H9 (cell line): ENCODE data around the gene FAM83F. TPM values are rescaled to one million over a fixed set of nuclear protein-coding genes. Genes with fewer than 3 reads are reported as not detected.

ENCODE experiments used
- DNase-seq: peaks from one replicate; pipeline ENCODE4 v3.0.0-alpha.2; 2017
- H2AFZ ChIP-seq: one replicate; pipeline ENCODE4 v1.6.1; 2013; ENCODE audit warnings: mild to moderate bottlenecking, low read length, control low read depth, moderate library complexity
- H2AK5ac ChIP-seq: 2 replicates; pipeline ENCODE4 v1.6.1; 2013; ENCODE audit warnings: low read length, control low read depth, mixed read lengths; ENCODE audit not compliant: insufficient read length
- H2BK120ac ChIP-seq: one replicate; pipeline ENCODE4 v1.6.1; 2013; ENCODE audit warnings: low read depth, mild to moderate bottlenecking, low read length, control low read depth, inconsistent platforms; ENCODE audit not compliant: poor library complexity, severe bottlenecking
- H2BK12ac ChIP-seq: 2 replicates; pipeline ENCODE4 v1.6.1; 2013; ENCODE audit warnings: low read length, control low read depth, mixed read lengths, low read depth; ENCODE audit not compliant: insufficient read length
- H2BK15ac ChIP-seq: 2 replicates; pipeline ENCODE4 v1.6.1; 2013; ENCODE audit warnings: low read depth, low read length, control low read depth
- H2BK20ac ChIP-seq: one replicate; pipeline ENCODE4 v1.6.1; 2013; ENCODE audit warnings: low read depth, mild to moderate bottlenecking, low read length, control low read depth, inconsistent platforms; ENCODE audit not compliant: poor library complexity, severe bottlenecking
- H2BK5ac ChIP-seq: 2 replicates; pipeline ENCODE4 v1.6.1; 2013; ENCODE audit warnings: low read length, control low read depth, mixed read lengths; ENCODE audit not compliant: insufficient read length
- H3K14ac ChIP-seq: 2 replicates; pipeline ENCODE4 v1.6.1; 2013; ENCODE audit warnings: low read length, control low read depth; ENCODE audit not compliant: insufficient read depth
- H3K18ac ChIP-seq: 2 replicates; pipeline ENCODE4 v1.6.1; 2013; ENCODE audit warnings: low read depth, mild to moderate bottlenecking, mixed read lengths, low read length, control low read depth; ENCODE audit not compliant: insufficient read length
- H3K23ac ChIP-seq: 2 replicates; pipeline ENCODE4 v1.6.1; 2013; ENCODE audit warnings: low read length, control low read depth, mixed read lengths, low read depth; ENCODE audit not compliant: insufficient read length
- H3K23me2 ChIP-seq: 2 replicates; pipeline ENCODE4 v1.6.1; 2013; ENCODE audit warnings: low read depth, mild to moderate bottlenecking, mixed read lengths, low read length, control low read depth; ENCODE audit not compliant: insufficient read length, poor library complexity, severe bottlenecking
- H3K27ac ChIP-seq: 2 replicates; pipeline ENCODE4 v1.5.1; 2013; ENCODE audit warnings: low read length, control low read depth, mixed read lengths, low read depth; ENCODE audit not compliant: insufficient read length
- H3K27me3 ChIP-seq: 2 replicates; pipeline ENCODE4 v1.6.1; 2013; ENCODE audit warnings: low read length, control low read depth, inconsistent platforms; ENCODE audit not compliant: insufficient read depth
- H3K4ac ChIP-seq: 2 replicates; pipeline ENCODE4 v1.6.1; 2013; ENCODE audit warnings: low read depth, mild to moderate bottlenecking, control low read depth, inconsistent platforms, low read length, moderate library complexity
- H3K4me1 ChIP-seq: 2 replicates; pipeline ENCODE4 v1.6.1; 2013; ENCODE audit warnings: low read length, control low read depth, inconsistent platforms; ENCODE audit not compliant: insufficient read depth
- H3K4me2 ChIP-seq: 2 replicates; pipeline ENCODE4 v1.6.1; 2013; ENCODE audit warnings: low read length, control low read depth, mixed read lengths; ENCODE audit not compliant: insufficient read length, insufficient read depth
- H3K56ac ChIP-seq: 2 replicates; pipeline ENCODE4 v1.6.1; 2013; ENCODE audit warnings: low read depth, mild to moderate bottlenecking, mixed read lengths, low read length, control low read depth; ENCODE audit not compliant: insufficient read length
- H3K79me1 ChIP-seq: 2 replicates; pipeline ENCODE4 v1.6.1; 2013; ENCODE audit warnings: low read depth, mild to moderate bottlenecking, moderate library complexity, low read length, control low read depth, inconsistent platforms; ENCODE audit not compliant: insufficient read depth, poor library complexity, severe bottlenecking
- H3K79me2 ChIP-seq: 2 replicates; pipeline ENCODE4 v1.6.1; 2013; ENCODE audit warnings: low read length, control low read depth, inconsistent platforms; ENCODE audit not compliant: insufficient read depth
- H3K9ac ChIP-seq: 2 replicates; pipeline ENCODE4 v1.6.1; 2013; ENCODE audit warnings: low read length, control low read depth, mixed read lengths; ENCODE audit not compliant: insufficient read length; ENCODE audit errors: extremely low read depth
- H3K9me3 ChIP-seq: one replicate; pipeline ENCODE4 v1.6.1; 2013; ENCODE audit warnings: low read depth, low read length, inconsistent platforms; ENCODE audit not compliant: control insufficient read depth
- H3T11ph ChIP-seq: one replicate; pipeline ENCODE4 v1.6.1; 2013; ENCODE audit warnings: mild to moderate bottlenecking, low read length, control low read depth, inconsistent platforms
- H4K20me1 ChIP-seq: one replicate; pipeline ENCODE4 v1.6.1; 2013; ENCODE audit not compliant: control insufficient read depth, insufficient read length, insufficient read depth
- H4K5ac ChIP-seq: 2 replicates; pipeline ENCODE4 v1.6.1; 2013; ENCODE audit warnings: low read depth, mild to moderate bottlenecking, mixed read lengths, low read length, control low read depth; ENCODE audit not compliant: insufficient read length
- H4K8ac ChIP-seq: replicated peaks from 2 replicates; pipeline ENCODE4 v1.6.1; 2013; ENCODE audit warnings: low read length, control low read depth, mixed read lengths, low read depth; ENCODE audit not compliant: insufficient read length
- H4K91ac ChIP-seq: 2 replicates; pipeline ENCODE4 v1.6.1; 2013; ENCODE audit warnings: low read depth, mild to moderate bottlenecking, moderate library complexity, mixed read lengths, low read length, control low read depth; ENCODE audit not compliant: insufficient read length
- H3K27ac Mint-ChIP-seq, 3 experiments: 2 replicates in 2 of 3; 3 replicates in 1 of 3; pipeline ENCODE4 v1.8.0; 2020 to 2021; ENCODE audit warnings: mixed read lengths in 3 of 3, mild to moderate bottlenecking in 1 of 3, moderate library complexity in 1 of 3
- H3K27me3 Mint-ChIP-seq: 2 replicates; pipeline ENCODE4 v1.8.0; 2021; ENCODE audit warnings: low read depth, mild to moderate bottlenecking, moderate library complexity, mixed read lengths
- H3K36me3 Mint-ChIP-seq, 3 experiments: 2 replicates in 2 of 3; 3 replicates in 1 of 3; pipeline ENCODE4 v1.8.0; 2020 to 2021; ENCODE audit warnings: low read depth in 3 of 3, mixed read lengths in 3 of 3; ENCODE audit not compliant: insufficient read depth in 1 of 3
- H3K4me1 Mint-ChIP-seq, 2 experiments: 2 replicates each; pipeline ENCODE4 v1.8.0; 2020; ENCODE audit warnings: mixed read lengths in 2 of 2
- H3K4me3 Mint-ChIP-seq, 2 experiments: 2 replicates in 1 of 2; 3 replicates in 1 of 2; pipeline ENCODE4 v1.8.0; 2020 to 2021; ENCODE audit warnings: mild to moderate bottlenecking in 2 of 2, mixed read lengths in 2 of 2, moderate library complexity in 1 of 2
- H3K9me3 Mint-ChIP-seq, 2 experiments: 2 replicates in 1 of 2; 3 replicates in 1 of 2; pipeline ENCODE4 v1.8.0; 2020; ENCODE audit warnings: mild to moderate bottlenecking in 2 of 2, mixed read lengths in 2 of 2, moderate library complexity in 1 of 2
- CTCF ChIP-seq: fragments of 200-600 bp; sonication (generic); conservative IDR thresholded peaks from 3 replicates; pipeline ENCODE4 v1.8.0; 2021; ENCODE audit warnings: antibody characterized with exemption, mild to moderate bottlenecking
- WGBS: extraction: QIAGEN DNeasy Blood & Tissue Kit; methylation state at CpG from one replicate; pipeline ENCODE4 v1.1.7; 2013; ENCODE audit warnings: missing lambda C conversion rate, low lambda C conversion rate, mixed read lengths; ENCODE audit not compliant: insufficient read length; ENCODE audit errors: extremely low coverage; 5-methylcytosine and 5-hydroxymethylcytosine counted together
- total RNA-seq: library from RNA; stranded (reverse); gene quantifications from 2 replicates; pipeline ENCODE4 v1.2.1, GENCODE V29; 2021

Gene FAM83F
- total RNA-seq, 1 experiment from 2014 or later: 17.4 TPM

GRCh38 chr22:39958949-39959639, 35.7 kb upstream of the FAM83F start:
- WGBS: no CpG with 5 or more reads among the region's 11 CpGs

More at GRCh38 chr22:39958949-39959639, 35.7 kb upstream of the FAM83F start:
- Histone ChIP-seq H3K9me3 (no peaks in the 10 kb centered on the region), H3K27ac (no peak overlapping the region), H4K91ac (no peak overlapping the region), H3K4me1 (0 out of 2 replicates have a peak, but pooled peaks cover 3% of the 10 kb centered on the region), H3K9ac (no peak overlapping the region), H3K79me2 (no peaks in the 10 kb centered on the region), H2BK12ac (no peak overlapping the region), H2AK5ac (no peak overlapping the region), H3K4me2 (no peak overlapping the region), H3T11ph (no peak overlapping the region), H4K20me1 (no peaks in the 10 kb centered on the region), H3K18ac (no peak overlapping the region), H3K23me2 (no peaks in the 10 kb centered on the region), H2BK5ac (no peak overlapping the region), H2BK15ac (no peak overlapping the region), H2BK20ac (no peak overlapping the region), H4K8ac (no peak overlapping the region), H3K4ac (no peak overlapping the region), H3K56ac (no peak overlapping the region), H3K14ac (no peak overlapping the region), H3K79me1 (no peaks in the 10 kb centered on the region), H2BK120ac (no peak overlapping the region), H2AFZ (no peak overlapping the region), H4K5ac (no peak overlapping the region), H3K23ac (no peak overlapping the region), H3K27me3 (no peaks in the 10 kb centered on the region)
- Mint-ChIP-seq H3K36me3 (no peaks in the 10 kb centered on the region; a peak in 1 of 7 replicates), H3K27ac (peak overlapping the region in 1 of 3 experiments; percentile 41; a peak in 1 of 7 replicates), H3K9me3 (no peaks in the 10 kb centered on the region), H3K4me1 (peaks cover 23 to 27% of the 10 kb centered on the region in 2 experiments), H3K4me3 (no peak overlapping the region; a peak in 1 of 5 replicates), H3K27me3 (peaks cover 18% of the 10 kb centered on the region)
- TF ChIP-seq CTCF: no peak
- no peak for DNase-seq
